KMS-11 (cell line): ENCODE results near the gene KLB.
"Not testable (repeated sequence)": the region's sequence is repeated elsewhere in the genome, so short reads cannot be mapped to it uniquely, and the experiment has no call there.

ENCODE experiments used
- H2AFZ ChIP-seq: fragments of 200-600 bp; sonication (generic); 2 replicates; pipeline ENCODE4 v1.6.1; 2016; ENCODE audit warnings: antibody characterized with exemption, mixed run types, low read depth
- H3K27ac ChIP-seq: fragments of 200-600 bp; sonication (generic); 2 replicates; pipeline ENCODE4 v1.6.1; 2016; ENCODE audit warnings: mild to moderate bottlenecking, mixed run types
- H3K27me3 ChIP-seq: fragments of 200-600 bp; sonication (generic); 2 replicates; pipeline ENCODE4 v1.6.1; 2017; ENCODE audit warnings: mild to moderate bottlenecking, low read depth, mixed run types, moderate library complexity; ENCODE audit not compliant: insufficient read depth
- H3K36me3 ChIP-seq: fragments of 200-600 bp; sonication (generic); 2 replicates; pipeline ENCODE4 v1.6.1; 2017; ENCODE audit warnings: mild to moderate bottlenecking, mixed run types; ENCODE audit not compliant: insufficient read depth
- H3K4me1 ChIP-seq: fragments of 200-600 bp; sonication (generic); 2 replicates; pipeline ENCODE4 v1.6.1; 2016; ENCODE audit warnings: mild to moderate bottlenecking, low read depth, mixed run types; ENCODE audit not compliant: poor library complexity, severe bottlenecking
- H3K4me2 ChIP-seq: fragments of 200-600 bp; sonication (generic); 2 replicates; pipeline ENCODE4 v1.7.0; 2016; ENCODE audit warnings: mild to moderate bottlenecking, mixed run types
- H3K4me3 ChIP-seq: fragments of 200-600 bp; sonication (generic); IDR thresholded peaks from 2 replicates; pipeline ENCODE4 v1.6.1; 2017; ENCODE audit warnings: low read depth, low read length, mixed read lengths; ENCODE audit not compliant: insufficient read depth
- H3K79me2 ChIP-seq: fragments of 200-600 bp; sonication (generic); 2 replicates; pipeline ENCODE4 v1.6.1; 2016; ENCODE audit warnings: low read depth, mixed run types; ENCODE audit not compliant: insufficient read depth
- H3K9ac ChIP-seq: fragments of 200-600 bp; sonication (generic); 2 replicates; pipeline ENCODE4 v1.6.1; 2016; ENCODE audit warnings: mild to moderate bottlenecking, mixed run types
- H4K20me1 ChIP-seq: fragments of 200-600 bp; sonication (generic); 2 replicates; pipeline ENCODE4 v1.6.1; 2016; ENCODE audit warnings: mild to moderate bottlenecking, mixed run types; ENCODE audit not compliant: insufficient read depth
- CTCF ChIP-seq: fragments of 200-600 bp; sonication (generic); conservative IDR thresholded peaks from 2 replicates; pipeline ENCODE4 v1.6.1; 2017; ENCODE audit warnings: low read depth, mild to moderate bottlenecking, antibody characterized with exemption, low read length, moderate library complexity, mixed read lengths

The KLB gene

GRCh38 chr4:39390603-39391002 is 16.1 kb upstream of the KLB start:
- H3K4me3 ChIP-seq = no peak overlapping the region
- no peak for TF ChIP-seq CTCF
- H3K9ac ChIP-seq = no peak overlapping the region
- no peaks in the 10 kb centered on the region for H3K79me2 ChIP-seq
- no peaks in the 10 kb centered on the region for H3K27me3 ChIP-seq
- no peak overlapping the region for H3K27ac ChIP-seq
- H3K36me3 ChIP-seq = no peaks in the 10 kb centered on the region
- no peak overlapping the region for H3K4me2 ChIP-seq
- H3K4me1 ChIP-seq = no peaks in the 10 kb centered on the region
- no peaks in the 10 kb centered on the region for H4K20me1 ChIP-seq
- H2AFZ ChIP-seq = no peak overlapping the region

- H4K20me1 ChIP-seq = no peaks in the 10 kb centered on the region
- H3K27me3 ChIP-seq = no peaks in the 10 kb centered on the region
- no peak overlapping the region for H2AFZ ChIP-seq
- H3K27ac ChIP-seq = no peak overlapping the region
- H3K4me2 ChIP-seq = no peak overlapping the region
- no peak for TF ChIP-seq CTCF
- no peak overlapping the region for H3K9ac ChIP-seq
- H3K4me1 ChIP-seq = no peaks in the 10 kb centered on the region
- H3K4me3 ChIP-seq = no peak overlapping the region
- no peaks in the 10 kb centered on the region for H3K79me2 ChIP-seq
- no peaks in the 10 kb centered on the region for H3K36me3 ChIP-seq
Observed at GRCh38 chr4:39394706-39395105, 12.0 kb upstream of the KLB start.

GRCh38 chr4:39401640-39402039 is 5.1 kb upstream of the KLB start:
- not testable (repeated sequence) for H3K27ac ChIP-seq, H3K9ac ChIP-seq, H3K4me1 ChIP-seq, H3K79me2 ChIP-seq, H3K4me3 ChIP-seq, H3K4me2 ChIP-seq, H2AFZ ChIP-seq, H3K36me3 ChIP-seq, H3K27me3 ChIP-seq, H4K20me1 ChIP-seq

- Histone ChIP-seq H3K9ac (no peak overlapping the region), H3K4me2 (no peak overlapping the region), H3K27me3 (no peaks in the 10 kb centered on the region), H2AFZ (no peak overlapping the region), H3K4me1 (no peaks in the 10 kb centered on the region), H3K27ac (no peak overlapping the region), H3K4me3 (no peak overlapping the region), H3K79me2 (no peaks in the 10 kb centered on the region), H3K36me3 (no peaks in the 10 kb centered on the region), H4K20me1 (no peaks in the 10 kb centered on the region)
- no peak for TF ChIP-seq CTCF
Observed at GRCh38 chr4:39407584-39407885, 805 bp downstream of the KLB start.

GRCh38 chr4:39410415-39410814 is 3.7 kb downstream of the KLB start:
- H3K9ac ChIP-seq = no peak overlapping the region
- no peak overlapping the region for H3K4me2 ChIP-seq
- no peak overlapping the region for H3K4me3 ChIP-seq
- H3K27me3 ChIP-seq = no peaks in the 10 kb centered on the region
- H3K4me1 ChIP-seq = no peaks in the 10 kb centered on the region
- H3K27ac ChIP-seq = no peak overlapping the region
- no peaks in the 10 kb centered on the region for H3K79me2 ChIP-seq
- H4K20me1 ChIP-seq = no peaks in the 10 kb centered on the region
- TF ChIP-seq CTCF = no peak
- no peak overlapping the region for H2AFZ ChIP-seq
- no peaks in the 10 kb centered on the region for H3K36me3 ChIP-seq

- H3K4me3 ChIP-seq, H3K4me1 ChIP-seq, H3K79me2 ChIP-seq, H3K27me3 ChIP-seq, H3K9ac ChIP-seq, H3K4me2 ChIP-seq, H2AFZ ChIP-seq, H3K27ac ChIP-seq, H4K20me1 ChIP-seq, H3K36me3 ChIP-seq: not testable (repeated sequence)
Observed at GRCh38 chr4:39411561-39411960, 4.8 kb downstream of the KLB start.
